Activated CD4-positive, CD25-positive, alpha-beta regulatory T cell (primary cell): ENCODE data around the gene KDM6A.
"Not testable (repeated sequence)": the region's sequence is repeated elsewhere in the genome, so short reads cannot be mapped to it uniquely, and the experiment has no call there.

Experiments used
- DNase-seq, 4 experiments: peaks; one replicate each; lab custom pipeline; 2025; lab: John Stamatoyannopoulos, UW

The KDM6A gene

GRCh38 chrX:44922980-44923379, 50.0 kb downstream of the KDM6A start:
- no peak for DNase-seq

- no peak for DNase-seq
Observed at GRCh38 chrX:44927398-44927797, 54.4 kb downstream of the KDM6A start.

GRCh38 chrX:44931441-44931973, 58.5 kb downstream of the KDM6A start:
- no peak for DNase-seq

GRCh38 chrX:44935172-44935571, 62.2 kb downstream of the KDM6A start:
- no peak for DNase-seq

- no peak for DNase-seq
Observed at GRCh38 chrX:44935640-44936039, 62.7 kb downstream of the KDM6A start.

GRCh38 chrX:44937606-44938005, 64.6 kb downstream of the KDM6A start:
- DNase-seq: no peak

GRCh38 chrX:44938111-44938510, 65.1 kb downstream of the KDM6A start:
- no peak for DNase-seq

- not testable (repeated sequence) for DNase-seq
Observed at GRCh38 chrX:44940541-44940940, 67.6 kb downstream of the KDM6A start.

GRCh38 chrX:44943007-44943406, 70.0 kb downstream of the KDM6A start:
- no peak for DNase-seq

GRCh38 chrX:44944894-44945293, 71.9 kb downstream of the KDM6A start:
- no peak for DNase-seq

GRCh38 chrX:44945736-44946135, 72.7 kb downstream of the KDM6A start:
- DNase-seq: no peak

- no peak for DNase-seq
Observed at GRCh38 chrX:44946771-44947170, 73.8 kb downstream of the KDM6A start.

GRCh38 chrX:44947995-44948394, 75.0 kb downstream of the KDM6A start:
- DNase-seq: no peak

- no peak for DNase-seq
Observed at GRCh38 chrX:44948406-44948805, 75.4 kb downstream of the KDM6A start.

- DNase-seq: no peak
Observed at GRCh38 chrX:44949125-44949524, 76.1 kb downstream of the KDM6A start.

- DNase-seq: not testable (repeated sequence)
Observed at GRCh38 chrX:44950471-44951366, 77.7 kb downstream of the KDM6A start.

- no peak for DNase-seq
Observed at GRCh38 chrX:44951572-44952067, 78.6 kb downstream of the KDM6A start.

GRCh38 chrX:44952329-44953027, 79.5 kb downstream of the KDM6A start:
- no peak for DNase-seq

GRCh38 chrX:44953734-44954502, 80.9 kb downstream of the KDM6A start:
- DNase-seq: no peak

GRCh38 chrX:44954562-44954961, 81.6 kb downstream of the KDM6A start:
- no peak for DNase-seq

- no peak for DNase-seq
Observed at GRCh38 chrX:44957848-44958247, 84.9 kb downstream of the KDM6A start.

GRCh38 chrX:44958480-44958879, 85.5 kb downstream of the KDM6A start:
- no peak for DNase-seq
